ENCODE data around the gene VTI1A. TPM values are rescaled to one million over a fixed set of nuclear protein-coding genes. Genes with fewer than 3 reads are reported as not detected.

VTI1A gene
- polyA plus RNA-seq, 1 donor from 2014 or later, result 28.7 TPM

GRCh38 chr10:112821663-112822062 is 374.6 kb downstream of the VTI1A start:
- Histone ChIP-seq H3K36me3 (ENCODE audit: insufficient read depth, low read length) (no peaks in the 10 kb centered on the region), H2AFZ (ENCODE audit: low read depth, low read length) (no peak overlapping the region), H4K20me1 (ENCODE audit: insufficient read depth) (no peaks in the 10 kb centered on the region), H3K27ac (ENCODE audit: low read length) (no peak overlapping the region), H3K9ac (ENCODE audit: low read length) (no peak overlapping the region), H3K27me3 (ENCODE audit: insufficient read depth, low read depth, low read length) (no peaks in the 10 kb centered on the region), H3K9me3 (ENCODE audit: low read length) (no peaks in the 10 kb centered on the region), H3F3A (ENCODE audit: insufficient read depth, low read length, poor library complexity, severe bottlenecking) (no peaks in the 10 kb centered on the region), H3K4me2 (ENCODE audit: low read length) (no peak overlapping the region), H3K4me3 (ENCODE audit: low read length) (no peak overlapping the region), H3K79me2 (replicated peaks; ENCODE audit: insufficient read depth, low read length) (no peaks in the 10 kb centered on the region), H3K9me2 (ENCODE audit: insufficient read depth, low read length) (no peaks in the 10 kb centered on the region)
- no peak for TF ChIP-seq CTCF (IDR thresholded peaks at IDR 0.05; ENCODE audit: poor library complexity, severe bottlenecking)
- no peak for TF ChIP-seq EZH2 (IDR thresholded peaks at IDR 0.05; ENCODE audit: borderline replicate concordance, insufficient read depth, low read length, poor library complexity, severe bottlenecking)
- TF ChIP-seq RAD21 (conservative IDR thresholded peaks at IDR 0.05), result no peak
- no peak for TF ChIP-seq TAF1 (IDR thresholded peaks at IDR 0.05; ENCODE audit: low read depth)
- no peak for TF ChIP-seq POLR2AphosphoS5 (IDR thresholded peaks at IDR 0.05)
- no peak for TF ChIP-seq SMC3 (conservative IDR thresholded peaks at IDR 0.05; ENCODE audit: poor library complexity)
- TF ChIP-seq REST (IDR thresholded peaks at IDR 0.05; ENCODE audit: borderline replicate concordance), result no peak
- TF ChIP-seq EP300 (conservative IDR thresholded peaks at IDR 0.05; ENCODE audit: poor library complexity, severe bottlenecking), result no peak
- TF ChIP-seq MXI1 (conservative IDR thresholded peaks at IDR 0.05; ENCODE audit: poor library complexity, severe bottlenecking), result no peak

- no peak overlapping the region for H2AFZ ChIP-seq (ENCODE audit: low read depth, low read length)
- H3K27me3 ChIP-seq (ENCODE audit: insufficient read depth, low read depth, low read length), result no peaks in the 10 kb centered on the region
- no peak overlapping the region for H3K4me3 ChIP-seq (ENCODE audit: low read length)
- H3F3A ChIP-seq (ENCODE audit: insufficient read depth, low read length, poor library complexity, severe bottlenecking), result no peaks in the 10 kb centered on the region
- TF ChIP-seq EP300 (conservative IDR thresholded peaks at IDR 0.05; ENCODE audit: poor library complexity, severe bottlenecking) (no peak), EZH2 (IDR thresholded peaks at IDR 0.05; ENCODE audit: borderline replicate concordance, insufficient read depth, low read length, poor library complexity, severe bottlenecking) (no peak), MXI1 (conservative IDR thresholded peaks at IDR 0.05; ENCODE audit: poor library complexity, severe bottlenecking) (no peak), RAD21 (conservative IDR thresholded peaks at IDR 0.05) (no peak), SMC3 (conservative IDR thresholded peaks at IDR 0.05; ENCODE audit: poor library complexity) (no peak), POLR2AphosphoS5 (IDR thresholded peaks at IDR 0.05) (no peak), TAF1 (IDR thresholded peaks at IDR 0.05; ENCODE audit: low read depth) (no peak)
- no peak overlapping the region for H3K27ac ChIP-seq (ENCODE audit: low read length)
- no peaks in the 10 kb centered on the region for H3K9me2 ChIP-seq (ENCODE audit: insufficient read depth, low read length)
- H3K9me3 ChIP-seq (ENCODE audit: low read length), result no peaks in the 10 kb centered on the region
- no peaks in the 10 kb centered on the region for H4K20me1 ChIP-seq (ENCODE audit: insufficient read depth)
- no peaks in the 10 kb centered on the region for H3K36me3 ChIP-seq (ENCODE audit: insufficient read depth, low read length)
- H3K79me2 ChIP-seq (replicated peaks; ENCODE audit: insufficient read depth, low read length), result no peaks in the 10 kb centered on the region
- no peak overlapping the region for H3K9ac ChIP-seq (ENCODE audit: low read length)
- no peak overlapping the region for H3K4me2 ChIP-seq (ENCODE audit: low read length)
Measured at GRCh38 chr10:112823007-112823406, 376.0 kb downstream of the VTI1A start.
